Neural progenitor cell (in vitro differentiated cells): Measurements from ENCODE around the gene LCAT.

Source experiments
- CTCF ChIP-seq: fragments of 200-600 bp; sonication (generic); IDR thresholded peaks from 2 replicates; pipeline ENCODE4 v1.5.1; 2017; ENCODE audit warnings: antibody characterized with exemption, mild to moderate bottlenecking
- EZH2phosphoT487 ChIP-seq: fragments of 200-600 bp; sonication (generic); IDR thresholded peaks from 2 replicates; pipeline ENCODE4 v1.6.1; 2017; ENCODE audit warnings: antibody characterized with exemption

- no peak for TF ChIP-seq CTCF
- no peak for TF ChIP-seq EZH2phosphoT487
Measured at GRCh38 chr16:67933805-67934204, 10.1 kb downstream of the LCAT start.
